ENCODE data around the gene TRMT5. TPM values are rescaled to one million over a fixed set of nuclear protein-coding genes. Genes with fewer than 3 reads are reported as not detected.

The TRMT5 gene
- total and polyA plus RNA-seq, 2 of the 8 experiments (the other 6 are each of a cell fraction or from before 2014, with no cell fraction given) = 4.3 to 24.2 TPM

- FAIRE-seq = no peak
- TF ChIP-seq HDAC2 (IDR thresholded peaks at IDR 0.05; ENCODE audit: borderline replicate concordance in 1 of 2, low read depth in 2 of 2, low read length in 2 of 2) = no peak
- no peak for TF ChIP-seq SP1 (IDR thresholded peaks at IDR 0.05; ENCODE audit: low read depth, low read length)
- TF ChIP-seq, protein P1, sequence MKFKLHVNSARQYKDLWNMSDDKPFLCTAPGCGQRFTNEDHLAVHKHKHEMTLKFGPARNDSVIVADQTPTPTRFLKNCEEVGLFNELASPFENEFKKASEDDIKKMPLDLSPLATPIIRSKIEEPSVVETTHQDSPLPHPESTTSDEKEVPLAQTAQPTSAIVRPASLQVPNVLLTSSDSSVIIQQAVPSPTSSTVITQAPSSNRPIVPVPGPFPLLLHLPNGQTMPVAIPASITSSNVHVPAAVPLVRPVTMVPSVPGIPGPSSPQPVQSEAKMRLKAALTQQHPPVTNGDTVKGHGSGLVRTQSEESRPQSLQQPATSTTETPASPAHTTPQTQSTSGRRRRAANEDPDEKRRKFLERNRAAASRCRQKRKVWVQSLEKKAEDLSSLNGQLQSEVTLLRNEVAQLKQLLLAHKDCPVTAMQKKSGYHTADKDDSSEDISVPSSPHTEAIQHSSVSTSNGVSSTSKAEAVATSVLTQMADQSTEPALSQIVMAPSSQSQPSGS (IDR thresholded peaks at IDR 0.05; ENCODE audit: low read length) = no peak
- TF ChIP-seq BCL11A (IDR thresholded peaks at IDR 0.05; ENCODE audit: low read depth in 2 of 2, low read length in 2 of 2) = no peak
- no peak for TF ChIP-seq EGR1 (IDR thresholded peaks at IDR 0.05; ENCODE audit: borderline replicate concordance, low read depth, low read length)
Observed at GRCh38 chr14:60971271-60971670, 9.6 kb downstream of the TRMT5 start.

More at GRCh38 chr14:60971271-60971670, 9.6 kb downstream of the TRMT5 start:
- H3K4me3 ChIP-seq (ENCODE audit: extremely low read depth in 1 of 4, insufficient read depth in 2 of 4, low read depth in 3 of 4, low read length in 4 of 4) = no peak overlapping the region
- no peak overlapping the region for H4K91ac ChIP-seq (replicated peaks; ENCODE audit: insufficient read length, low read length)
- H3K27ac ChIP-seq (ENCODE audit: low read depth, low read length) = no peak overlapping the region
- CTCF ChIA-PET (ENCODE audit: partially characterized antibody) = interaction anchor here (0.8 to 1.1 kb wide), 3 partner anchors 9 to 315 kb away, joined by 3 read pairs; partner anchors contain the start of gene TRMT5
- H3K79me2 ChIP-seq (ENCODE audit: control insufficient read depth in 1 of 2, insufficient read depth in 2 of 2, low read length in 2 of 2) = no peaks in the 10 kb centered on the region
- no peak overlapping the region for H3K14ac ChIP-seq (ENCODE audit: insufficient read length)
- no peak overlapping the region for H2AFZ ChIP-seq (ENCODE audit: low read length)
- no peak overlapping the region for H4K5ac ChIP-seq (ENCODE audit: insufficient read length, low read depth, low read length)
- H3K79me1 ChIP-seq (ENCODE audit: low read depth, low read length) = no peaks in the 10 kb centered on the region
- no peaks in the 10 kb centered on the region for H3K9me3 ChIP-seq (ENCODE audit: insufficient read depth in 2 of 2, low read depth in 1 of 2, low read length in 1 of 2)
- no peak for DNase-seq (ENCODE audit: low read depth in 1 of 2, low spot score in 2 of 2)
- WGBS, 2 experiments (ENCODE audit: extremely low coverage in 1 of 2, insufficient coverage in 1 of 2, insufficient read length in 1 of 2, insufficient replicate concordance in 2 of 2, low coverage in 1 of 2, low lambda C conversion rate in 2 of 2, missing lambda C conversion rate in 1 of 2) = 39% methylated on average over 2 of the region's 2 CpGs; no CpG with 5 or more reads in 1 of the 2 experiments
- POLR2A ChIA-PET (ENCODE audit: partially characterized antibody) = interaction anchor here (1.2 kb wide), 1 partner anchor 10 kb away, joined by 4 read pairs; the partner anchor contains the start of genes SLC38A6 and TRMT5
- H2AK5ac ChIP-seq (ENCODE audit: low read depth, low read length) = no peak overlapping the region
- H3K36me3 ChIP-seq (ENCODE audit: control insufficient read depth in 2 of 4, insufficient read depth in 4 of 4, low read length in 3 of 4) = peaks cover 0 to 24% (median 10%) of the 10 kb centered on the region in 4 experiments; a peak in 6 of 8 replicates
- H4K8ac ChIP-seq (ENCODE audit: extremely low read depth, insufficient read depth, low read length) = no peak overlapping the region
- H3K23ac ChIP-seq (ENCODE audit: insufficient read length) = no peak overlapping the region
- H3K4me2 ChIP-seq (ENCODE audit: insufficient read depth in 1 of 2, low read depth in 2 of 2, low read length in 2 of 2) = no peak overlapping the region
- no peak overlapping the region for H2BK12ac ChIP-seq (ENCODE audit: low read depth, low read length)
- no peak overlapping the region for H3K4ac ChIP-seq (replicated peaks; ENCODE audit: insufficient read length, low read depth, low read length)
- H3K23me2 ChIP-seq (ENCODE audit: low read depth, low read length) = no peaks in the 10 kb centered on the region
- no peak overlapping the region for H3K9ac ChIP-seq (replicated peaks in 1 of 4; ENCODE audit: extremely low read depth in 1 of 4, low read depth in 3 of 4, low read length in 3 of 4)
- H3K27me3 ChIP-seq (replicated peaks in 1 of 4; ENCODE audit: control insufficient read depth in 3 of 4, extremely low read depth in 1 of 4, insufficient read depth in 3 of 4, low read length in 3 of 4) = no peaks in the 10 kb centered on the region
- peaks cover 0 to 3% of the 10 kb centered on the region in 2 experiments for H4K20me1 ChIP-seq (replicated peaks in 1 of 2; ENCODE audit: control insufficient read depth in 1 of 2, insufficient read depth in 2 of 2, low read length in 2 of 2)
- no peak overlapping the region for H3K56ac ChIP-seq (replicated peaks; ENCODE audit: insufficient read length, low read depth, low read length)
- no peak overlapping the region for H2BK120ac ChIP-seq (replicated peaks; ENCODE audit: low read depth, low read length)
- no peak overlapping the region for H2BK15ac ChIP-seq (ENCODE audit: low read length)
- no peak overlapping the region for H2BK5ac ChIP-seq (ENCODE audit: low read depth, low read length)
- no peak overlapping the region for H3K18ac ChIP-seq (ENCODE audit: extremely low read depth, low read length)
- no peaks in the 10 kb centered on the region for H3K4me1 ChIP-seq (replicated peaks in 1 of 4; ENCODE audit: control insufficient read depth in 3 of 4, insufficient read depth in 4 of 4, low read length in 3 of 4)
- H2BK20ac ChIP-seq (ENCODE audit: low read length) = no peak overlapping the region
